ENCODE measurements around the gene PTGDS.

DNA sequence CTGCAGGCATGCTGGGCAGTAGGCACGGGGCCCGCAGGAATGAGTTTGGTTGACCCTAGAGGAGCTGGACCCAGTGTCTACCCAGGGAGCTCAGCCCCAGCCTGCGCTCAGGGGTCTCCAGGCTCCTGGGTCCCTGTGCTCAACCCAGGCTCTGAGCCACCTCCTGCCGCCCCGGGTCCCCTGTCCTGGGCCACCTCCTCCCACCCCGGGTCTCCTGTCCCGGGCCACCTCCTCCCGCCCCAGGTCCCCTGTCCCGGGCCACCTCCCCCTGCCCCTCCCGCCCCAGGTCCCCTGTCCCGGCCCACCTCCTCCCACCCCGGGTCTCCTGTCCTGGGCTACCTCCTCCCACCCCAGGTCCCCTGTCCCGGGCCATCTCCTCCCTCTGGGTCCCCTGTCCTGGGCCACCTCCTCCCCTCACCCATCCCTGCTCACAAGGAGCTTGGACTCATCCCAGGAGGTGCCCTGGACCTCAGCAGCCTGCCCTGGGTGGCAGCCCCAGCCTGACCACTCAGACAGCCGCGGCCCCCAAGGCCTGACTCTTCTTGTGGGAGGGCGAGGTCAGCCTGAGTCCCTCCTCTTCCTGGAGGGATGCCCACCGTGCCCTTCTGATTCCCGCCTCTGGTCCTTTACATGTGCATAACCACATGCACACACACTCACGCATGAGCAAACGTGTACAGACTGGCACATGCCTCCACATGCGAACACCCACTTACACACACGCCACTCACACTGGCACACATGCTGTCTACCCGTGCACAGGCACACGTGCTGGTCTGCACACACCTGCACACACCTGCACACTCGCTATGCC, 22.8 kb upstream of the PTGDS start:
- TF ChIP-seq BACH2 (CRISPR knock-in tag; IDR thresholded peaks at IDR 0.05; ENCODE audit: borderline replicate concordance) (no peak), ZC3H10 (CRISPR knock-in tag; IDR thresholded peaks at IDR 0.05) (no peak), SNAI2 (CRISPR knock-in tag; IDR thresholded peaks at IDR 0.05) (no peak), GLIS3 (CRISPR knock-in tag; IDR thresholded peaks at IDR 0.05) (no peak), OSR1 (CRISPR knock-in tag; IDR thresholded peaks at IDR 0.05) (no peak), PPARA (CRISPR knock-in tag; IDR thresholded peaks at IDR 0.05; ENCODE audit: borderline replicate concordance) (no peak), ZNF565 (CRISPR knock-in tag; conservative IDR thresholded peaks at IDR 0.05; ENCODE audit: low read depth) (no peak), ZFP3 (CRISPR knock-in tag; IDR thresholded peaks at IDR 0.05) (no peak)
- TF ChIP-seq, protein P1, sequence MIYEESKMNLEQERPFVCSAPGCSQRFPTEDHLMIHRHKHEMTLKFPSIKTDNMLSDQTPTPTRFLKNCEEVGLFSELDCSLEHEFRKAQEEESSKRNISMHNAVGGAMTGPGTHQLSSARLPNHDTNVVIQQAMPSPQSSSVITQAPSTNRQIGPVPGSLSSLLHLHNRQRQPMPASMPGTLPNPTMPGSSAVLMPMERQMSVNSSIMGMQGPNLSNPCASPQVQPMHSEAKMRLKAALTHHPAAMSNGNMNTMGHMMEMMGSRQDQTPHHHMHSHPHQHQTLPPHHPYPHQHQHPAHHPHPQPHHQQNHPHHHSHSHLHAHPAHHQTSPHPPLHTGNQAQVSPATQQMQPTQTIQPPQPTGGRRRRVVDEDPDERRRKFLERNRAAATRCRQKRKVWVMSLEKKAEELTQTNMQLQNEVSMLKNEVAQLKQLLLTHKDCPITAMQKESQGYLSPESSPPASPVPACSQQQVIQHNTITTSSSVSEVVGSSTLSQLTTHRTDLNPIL (CRISPR knock-in tag; IDR thresholded peaks at IDR 0.05; ENCODE audit: low read depth) = no peak

Data from SK-N-SH treated with all-trans-retinoic acid at 6 μM for 48 hours (cell line).